Endothelial cell of umbilical vein (primary cell): ENCODE data around the gene PAQR4. TPM values are rescaled to one million over a fixed set of nuclear protein-coding genes. Genes with fewer than 3 reads are reported as not detected.

Experiments used
- BruUV-seq: library from RNA; stranded (reverse); fragments of 400-500 nt; replicated peaks from 2 replicates; lab custom pipeline; 2021; lab: Mats Ljungman, UMichigan
- CTCF ChIA-PET: fragments of 300-600, 350-600 bp; sonication (Branson Sonifier 250); formaldehyde crosslinking; loops from one replicate; lab custom pipeline; 2021; ENCODE audit warnings: antibody characterized with exemption, inconsistent platforms; lab: Charles Lee
- POLR2A ChIA-PET: fragments of 300-600, 350-600 bp; sonication (Branson Sonifier 250); formaldehyde crosslinking; loops from one replicate; lab custom pipeline; 2021; ENCODE audit warnings: antibody characterized with exemption, inconsistent platforms; lab: Charles Lee
- DNase-seq: peaks from one replicate; pipeline ENCODE4 v3.0.0-alpha.2; 2011; ENCODE audit warnings: low read depth, low spot score
- FAIRE-seq: peaks from 2 replicates; lab custom pipeline; 2011; peaks lifted over from hg19 to GRCh38; lab: Jason Lieb, UNC
- H2AFZ ChIP-seq: 2 replicates; pipeline ENCODE4 v1.6.0; 2012; ENCODE audit warnings: low read depth, low read length, control low read depth, inconsistent platforms
- H3K27ac ChIP-seq: 2 replicates; pipeline ENCODE4 v1.5.1; 2011; ENCODE audit warnings: low read depth, mild to moderate bottlenecking, control low read depth, low read length, moderate library complexity; ENCODE audit not compliant: insufficient read depth
- H3K27me3 ChIP-seq, 2 experiments: 2 replicates each; pipeline versions ENCODE4 v1.6.0 to v1.6.1; 2011; ENCODE audit warnings: low read length in 2 of 2, mixed read lengths in 1 of 2; ENCODE audit not compliant: control insufficient read depth in 2 of 2, insufficient read depth in 2 of 2
- H3K36me3 ChIP-seq, 2 experiments: 2 replicates in 1 of 2; 3 replicates in 1 of 2; pipeline ENCODE4 v1.5.1; 2011; ENCODE audit warnings: low read length in 2 of 2, mild to moderate bottlenecking in 1 of 2, moderate library complexity in 1 of 2; ENCODE audit not compliant: control insufficient read depth in 2 of 2, insufficient read depth in 2 of 2; ENCODE audit errors: extremely low read depth in 1 of 2
- H3K4me1 ChIP-seq: 3 replicates; pipeline ENCODE4 v1.5.1; 2011; ENCODE audit warnings: mild to moderate bottlenecking, low read length; ENCODE audit not compliant: control insufficient read depth, insufficient read depth; ENCODE audit errors: extremely low read depth
- H3K4me2 ChIP-seq: 2 replicates; pipeline ENCODE4 v1.6.1; 2011; ENCODE audit warnings: low read length, control low read depth, mixed read lengths; ENCODE audit not compliant: insufficient read depth
- H3K4me3 ChIP-seq, 3 experiments: fragments of 200-600 bp in 1 of 3; sonication (generic), shearing (Covaris generic) in 1 of 3; replicated peaks in 1 of 3; 2 replicates each; pipeline ENCODE4 v1.5.1; 2011 to 2016; ENCODE audit warnings: control low read depth in 3 of 3, low read length in 3 of 3, mild to moderate bottlenecking in 2 of 3, inconsistent platforms in 1 of 3, low read depth in 1 of 3, moderate library complexity in 1 of 3; ENCODE audit not compliant: insufficient read depth in 1 of 3
- H3K79me2 ChIP-seq: 2 replicates; pipeline ENCODE4 v1.6.0; 2012; ENCODE audit warnings: low read length, inconsistent platforms; ENCODE audit not compliant: control insufficient read depth, insufficient read depth
- H3K9ac ChIP-seq: replicated peaks from 2 replicates; pipeline ENCODE3; 2011; ENCODE audit warnings: low read length, control low read depth; ENCODE audit not compliant: insufficient read depth; ENCODE audit errors: extremely low read depth
- H3K9me1 ChIP-seq: replicated peaks from 3 replicates; pipeline ENCODE4 v1.6.0; 2011; ENCODE audit warnings: mild to moderate bottlenecking, low read length; ENCODE audit not compliant: control insufficient read depth, insufficient read depth; ENCODE audit errors: extremely low read depth
- H3K9me3 ChIP-seq: replicated peaks from 2 replicates; pipeline ENCODE4 v1.5.1; 2012; ENCODE audit warnings: low read length, inconsistent platforms; ENCODE audit not compliant: control insufficient read depth, insufficient read depth
- H4K20me1 ChIP-seq: replicated peaks from 2 replicates; pipeline ENCODE3; 2011; ENCODE audit warnings: mild to moderate bottlenecking, low read length; ENCODE audit not compliant: control insufficient read depth, insufficient read depth; ENCODE audit errors: extremely low read depth
- CTCF ChIP-seq, 2 donors: IDR thresholded peaks; 1 replicate in 1 of 2; 2 replicates in 1 of 2; pipeline ENCODE4 v1.5.1; 2011; ENCODE audit warnings: low read length in 2 of 2, mild to moderate bottlenecking in 2 of 2, moderate library complexity in 2 of 2, control low read depth in 1 of 2, inconsistent platforms in 1 of 2, low read depth in 1 of 2; ENCODE audit not compliant: insufficient read depth in 1 of 2; ENCODE audit errors: extremely low read depth in 1 of 2
- EZH2 ChIP-seq: IDR thresholded peaks from 2 replicates; pipeline ENCODE4 v1.6.1; 2012; ENCODE audit warnings: borderline replicate concordance, low read depth, mild to moderate bottlenecking, moderate library complexity, low read length, inconsistent platforms; ENCODE audit not compliant: severe bottlenecking
- FOS ChIP-seq: IDR thresholded peaks from 2 replicates; pipeline ENCODE4 v1.6.1; 2011; ENCODE audit warnings: mild to moderate bottlenecking, low read length, moderate library complexity, borderline replicate concordance; ENCODE audit not compliant: insufficient read depth
- MYC ChIP-seq: IDR thresholded peaks from one replicate; pipeline ENCODE4 v1.6.1; 2011; ENCODE audit warnings: mild to moderate bottlenecking, low read depth, low read length
- POLR2A ChIP-seq: IDR thresholded peaks from 2 replicates; pipeline ENCODE4 v1.6.1; 2012; ENCODE audit warnings: low read depth, mild to moderate bottlenecking, control low read depth, low read length
- POLR2AphosphoS5 ChIP-seq: IDR thresholded peaks from 2 replicates; pipeline ENCODE4 v1.6.1; 2012; ENCODE audit warnings: low read depth, mild to moderate bottlenecking, control low read depth, low read length, moderate library complexity; ENCODE audit not compliant: insufficient read depth
- dilution Hi-C: fragments of 300-500 bp; cut with MboI; formaldehyde crosslinking; loops from one replicate; pipeline ENCODE4 v1.15.0; 2019; ENCODE audit warnings: low sequenced_read_pairs; ENCODE audit not compliant: extremely low pct_ligation_motif_present
- intact Hi-C: fragments of 100-400 bp; cut with micrococcal nuclease; formaldehyde crosslinking; loops from one replicate; pipeline ENCODE4 v1.10.0; 2022
- polyA plus RNA-seq, 4 experiments: library from polyadenylated mRNA; depleted of rRNA in 3 of 4; stranded (reverse) in 3 of 4; unstranded in 1 of 4; fragments of >200 nt; gene quantifications; 2 replicates each; pipeline versions ENCODE4 v1.2.1 to v1.2.3, GENCODE V29; 2011 to 2012; ENCODE audit warnings: missing spikeins in 1 of 4
- total RNA-seq: library from RNA; stranded (reverse); gene quantifications from 2 replicates; pipeline ENCODE4 v1.2.3, GENCODE V29; 2021

Gene PAQR4
- total and polyA plus RNA-seq, 2 donors (not counting 3 experiments of a cell fraction or from before 2014, with no cell fraction given) = 23.8 to 31.2 TPM

- Histone ChIP-seq H4K20me1 (no peaks in the 10 kb centered on the region), H3K79me2 (peaks cover 12% of the 10 kb centered on the region), H2AFZ (peak overlapping the region; percentile 87), H3K9me1 (no peaks in the 10 kb centered on the region), H3K27ac (peak overlapping the region; percentile 20), H3K4me1 (peaks cover 9% of the 10 kb centered on the region), H3K9ac (peak overlapping the region; percentile 65), H3K36me3 (no peaks in the 10 kb centered on the region), H3K4me2 (peak overlapping the region; percentile 77), H3K9me3 (no peaks in the 10 kb centered on the region), H3K27me3 (peaks cover 10 to 31% of the 10 kb centered on the region in 2 experiments), H3K4me3 (peak overlapping the region; percentile 58 to 94 (median 61))
- POLR2A ChIA-PET = no interaction called here
- CTCF ChIA-PET = interaction anchor here (0.6 to 2.4 kb wide), 9 partner anchors 9 to 131 kb away, joined by 3 to 10 read pairs (median 4); partner anchors contain the start of gene PKMYT1
- BruUV-seq = TSS peak; percentile 17
- TF ChIP-seq EZH2 (no peak), POLR2A (peak; percentile 34), POLR2AphosphoS5 (peak; percentile 52), MYC (no peak), FOS (no peak), CTCF (IDR thresholded peaks at IDR 0.05; ENCODE audit: extremely low read depth in 1 of 2, insufficient read depth in 1 of 2, low read depth in 1 of 2, low read length in 2 of 2) (peak; percentile 60 to 75)
- intact Hi-C loops = loop anchor here (1.0 kb wide), 2 partner anchors 10 to 50 kb away; partner anchors contain the start of genes PKMYT1 and TNFRSF12A
- DNase-seq = peak; percentile 43
- dilution Hi-C loops = no loop called here
- peak; percentile 55 for FAIRE-seq
These were observed 685 bp downstream of the PAQR4 start for GRCh38 chr16:2969545-2970521.
